22Rv1 (cell line): ENCODE measurements around the gene ZMYND19.
"Not testable (repeated sequence)": the region's sequence is repeated elsewhere in the genome, so short reads cannot be mapped to it uniquely, and the experiment has no call there.

Experiments used
- H3K27ac ChIP-seq: fragments of 450-650 bp; 2 replicates; pipeline ENCODE4 v1.5.1; 2017
- ZFX ChIP-seq: fragments of 450-650 bp; IDR thresholded peaks from 2 replicates; pipeline ENCODE4 v1.6.1; 2017; ENCODE audit warnings: antibody characterized with exemption, borderline replicate concordance
- TF ChIP-seq, protein P1 (sequence below): fragments of 450-650 bp; IDR thresholded peaks from 2 replicates; pipeline ENCODE4 v1.5.1; 2017; ENCODE audit warnings: mild to moderate bottlenecking

Gene ZMYND19

DNA sequence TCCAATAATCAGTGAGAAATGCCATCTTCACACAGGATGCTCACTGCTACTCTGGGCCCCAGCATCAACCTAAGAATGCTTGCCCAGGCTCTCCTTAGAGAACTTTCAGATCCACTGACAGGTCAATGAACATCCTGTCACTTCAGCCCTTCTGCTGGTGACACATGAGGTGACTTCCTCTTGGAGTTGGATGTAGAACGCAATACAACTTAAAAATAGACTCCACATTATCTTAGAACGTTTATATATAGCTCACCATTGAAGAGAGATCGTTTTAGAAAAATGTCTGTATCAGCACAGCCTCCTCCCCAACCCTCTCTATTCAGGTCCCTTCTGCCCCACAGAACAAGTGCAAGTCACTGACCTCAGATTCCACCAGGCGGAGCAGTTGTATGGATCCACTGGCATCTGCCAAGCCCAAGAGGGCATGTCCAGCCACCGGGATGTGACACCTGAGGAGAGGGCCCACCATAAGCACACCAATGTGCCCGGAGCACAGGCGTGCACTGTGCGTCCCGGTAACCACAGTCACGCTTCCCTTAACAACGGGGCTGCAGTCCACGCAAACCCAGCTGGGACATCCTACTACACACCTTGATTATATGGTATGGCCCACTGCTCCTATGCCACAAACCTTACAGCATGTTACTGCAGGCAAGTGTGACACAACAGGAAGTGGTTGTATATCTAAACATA lies 14.4 kb downstream of the ZMYND19 start:
- TF ChIP-seq ZFX: no peak
- TF ChIP-seq, protein P1, sequence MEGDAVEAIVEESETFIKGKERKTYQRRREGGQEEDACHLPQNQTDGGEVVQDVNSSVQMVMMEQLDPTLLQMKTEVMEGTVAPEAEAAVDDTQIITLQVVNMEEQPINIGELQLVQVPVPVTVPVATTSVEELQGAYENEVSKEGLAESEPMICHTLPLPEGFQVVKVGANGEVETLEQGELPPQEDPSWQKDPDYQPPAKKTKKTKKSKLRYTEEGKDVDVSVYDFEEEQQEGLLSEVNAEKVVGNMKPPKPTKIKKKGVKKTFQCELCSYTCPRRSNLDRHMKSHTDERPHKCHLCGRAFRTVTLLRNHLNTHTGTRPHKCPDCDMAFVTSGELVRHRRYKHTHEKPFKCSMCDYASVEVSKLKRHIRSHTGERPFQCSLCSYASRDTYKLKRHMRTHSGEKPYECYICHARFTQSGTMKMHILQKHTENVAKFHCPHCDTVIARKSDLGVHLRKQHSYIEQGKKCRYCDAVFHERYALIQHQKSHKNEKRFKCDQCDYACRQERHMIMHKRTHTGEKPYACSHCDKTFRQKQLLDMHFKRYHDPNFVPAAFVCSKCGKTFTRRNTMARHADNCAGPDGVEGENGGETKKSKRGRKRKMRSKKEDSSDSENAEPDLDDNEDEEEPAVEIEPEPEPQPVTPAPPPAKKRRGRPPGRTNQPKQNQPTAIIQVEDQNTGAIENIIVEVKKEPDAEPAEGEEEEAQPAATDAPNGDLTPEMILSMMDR: no peak
- no peak overlapping the region for H3K27ac ChIP-seq

GRCh38 chr9:137575364-137575715 lies 15.0 kb downstream of the ZMYND19 start:
- H3K27ac ChIP-seq: no peak overlapping the region
- TF ChIP-seq, protein P1: no peak

- no peak for TF ChIP-seq ZFX
- TF ChIP-seq, protein P1: no peak
- no peak overlapping the region for H3K27ac ChIP-seq
These were observed 16.1 kb downstream of the ZMYND19 start for GRCh38 chr9:137574192-137574591.

GRCh38 chr9:137570566-137570965 lies 19.7 kb downstream of the ZMYND19 start:
- TF ChIP-seq, protein P1: no peak
- TF ChIP-seq ZFX: no peak
- no peak overlapping the region for H3K27ac ChIP-seq

DNA sequence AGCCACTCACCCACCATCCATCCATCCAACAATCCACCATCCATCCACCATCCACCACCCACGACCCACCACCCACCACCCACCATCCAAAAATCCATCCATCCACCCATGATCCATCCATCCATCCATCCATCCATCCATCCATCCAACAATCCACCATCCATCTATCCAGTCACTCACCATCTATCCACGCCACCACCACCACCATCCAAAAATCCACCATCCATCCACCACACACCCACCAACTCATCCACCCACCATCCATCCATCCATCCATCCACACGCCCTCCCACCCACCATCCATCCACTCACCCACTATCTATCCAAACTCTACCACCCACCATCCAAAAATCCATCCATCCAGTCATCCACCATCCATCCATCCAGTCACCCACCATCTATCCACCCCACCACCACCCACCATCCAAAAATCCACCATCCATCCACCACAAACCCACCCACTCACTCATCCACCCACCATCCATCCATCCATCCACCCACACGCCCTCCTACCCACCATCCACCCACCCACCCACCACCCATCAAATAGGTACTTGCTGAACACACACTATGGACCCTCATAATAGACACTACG lies 20.6 kb downstream of the ZMYND19 start:
- H3K27ac ChIP-seq: no peak overlapping the region

DNA sequence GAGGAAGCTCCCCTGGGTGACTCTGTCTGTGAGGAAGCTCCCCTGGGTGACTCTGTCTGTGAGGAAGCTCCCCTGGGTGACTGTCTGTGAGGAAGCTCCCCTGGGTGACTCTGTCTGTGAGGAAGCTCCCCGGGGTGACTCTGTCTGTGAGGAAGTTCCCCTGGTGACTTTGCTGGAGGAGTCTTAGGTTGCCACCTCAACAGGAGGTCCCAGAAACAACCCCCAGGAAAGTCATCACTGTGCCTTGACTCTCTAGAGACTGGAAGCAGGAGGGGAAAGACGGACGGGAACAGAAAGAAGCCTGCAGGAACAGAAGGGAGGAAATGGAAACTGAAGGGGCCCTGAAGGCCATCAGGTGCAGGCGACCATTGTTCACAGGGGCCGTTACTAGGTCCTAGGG lies 21.9 kb downstream of the ZMYND19 start:
- not testable (repeated sequence) for H3K27ac ChIP-seq

More for the DNA sequence above, 20.6 kb downstream of the ZMYND19 start:
- TF ChIP-seq ZFX: no peak
- TF ChIP-seq, protein P1: no peak

DNA sequence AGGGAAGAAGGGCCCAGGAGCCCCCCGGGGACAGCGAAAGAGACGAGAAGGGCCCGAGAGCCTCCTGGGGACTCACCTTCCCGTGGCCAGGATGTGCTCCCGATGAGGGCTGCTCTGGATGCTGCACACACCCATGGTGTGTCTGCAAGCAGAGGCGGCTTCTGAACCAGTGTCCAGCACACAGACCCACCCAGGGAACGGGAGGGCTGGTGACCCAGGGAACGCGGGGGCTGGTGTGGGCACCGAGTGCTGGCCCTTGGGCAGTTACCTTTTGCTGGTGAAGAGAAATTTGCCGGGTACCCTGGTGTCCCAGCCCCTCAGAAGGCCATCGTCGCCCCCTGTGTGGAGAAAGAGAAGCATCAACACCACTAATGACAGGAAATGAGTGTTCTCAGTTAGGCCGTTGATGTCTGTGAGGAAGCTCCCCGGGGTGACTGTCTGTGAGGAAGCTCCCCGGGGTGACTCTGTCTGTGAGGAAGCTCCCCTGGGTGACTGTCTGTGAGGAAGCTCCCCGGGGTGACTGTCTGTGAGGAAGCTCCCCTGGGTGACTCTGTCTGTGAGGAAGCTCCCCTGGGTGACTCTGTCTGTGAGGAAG lies 25.4 kb downstream of the ZMYND19 start:
- TF ChIP-seq, protein P1: no peak
- no peak for TF ChIP-seq ZFX
- H3K27ac ChIP-seq: no peak overlapping the region
